ENCODE data around the gene B3GNT2. TPM values are rescaled to one million over a fixed set of nuclear protein-coding genes. Genes with fewer than 3 reads are reported as not detected.

The B3GNT2 gene
- total RNA-seq, 1 donor: 21.7 TPM

GRCh38 chr2:62250239-62250638 is 54.3 kb downstream of the B3GNT2 start:
- Histone ChIP-seq H3K79me2 (ENCODE audit: insufficient read depth, low read length) (no peaks in the 10 kb centered on the region), H3K4me3 (ENCODE audit: insufficient read depth, low read length) (no peak overlapping the region), H2AFZ (ENCODE audit: low read length) (no peak overlapping the region), H4K20me1 (ENCODE audit: insufficient read depth, low read length) (no peaks in the 10 kb centered on the region), H3K4me1 (ENCODE audit: insufficient read depth, low read length) (no peaks in the 10 kb centered on the region), H3K4me2 (ENCODE audit: insufficient read depth, low read length) (no peak overlapping the region), H3K27me3 (ENCODE audit: insufficient read depth, low read length) (no peaks in the 10 kb centered on the region), H3K9me3 (ENCODE audit: low read depth, low read length) (no peaks in the 10 kb centered on the region), H3K27ac (ENCODE audit: low read depth, low read length) (no peak overlapping the region), H3K36me3 (ENCODE audit: insufficient read depth, low read length) (no peaks in the 10 kb centered on the region)
- no peak for DNase-seq (ENCODE audit: insufficient read length, low spot score, missing footprints)
- no peak for TF ChIP-seq CTCF (IDR thresholded peaks at IDR 0.05; ENCODE audit: extremely low read depth, low read depth, low read length)

GRCh38 chr2:62254424-62255266 is 58.7 kb downstream of the B3GNT2 start:
- no peaks in the 10 kb centered on the region for H4K20me1 ChIP-seq (ENCODE audit: insufficient read depth, low read length)
- H3K27ac ChIP-seq (ENCODE audit: low read depth, low read length): no peak overlapping the region
- H2AFZ ChIP-seq (ENCODE audit: low read length): no peak overlapping the region
- no peaks in the 10 kb centered on the region for H3K27me3 ChIP-seq (ENCODE audit: insufficient read depth, low read length)
- H3K4me3 ChIP-seq (ENCODE audit: insufficient read depth, low read length): no peak overlapping the region
- H3K79me2 ChIP-seq (ENCODE audit: insufficient read depth, low read length): no peaks in the 10 kb centered on the region
- H3K36me3 ChIP-seq (ENCODE audit: insufficient read depth, low read length): no peaks in the 10 kb centered on the region
- H3K9me3 ChIP-seq (ENCODE audit: low read depth, low read length): no peaks in the 10 kb centered on the region
- peak; percentile 62 for DNase-seq (ENCODE audit: insufficient read length, low spot score, missing footprints)
- no peak for TF ChIP-seq CTCF (IDR thresholded peaks at IDR 0.05; ENCODE audit: extremely low read depth, low read depth, low read length)
- no peak overlapping the region for H3K4me2 ChIP-seq (ENCODE audit: insufficient read depth, low read length)
- no peaks in the 10 kb centered on the region for H3K4me1 ChIP-seq (ENCODE audit: insufficient read depth, low read length)

- no peaks in the 10 kb centered on the region for H4K20me1 ChIP-seq (ENCODE audit: insufficient read depth, low read length)
- H3K27ac ChIP-seq (ENCODE audit: low read depth, low read length): no peak overlapping the region
- no peak overlapping the region for H3K4me3 ChIP-seq (ENCODE audit: insufficient read depth, low read length)
- no peaks in the 10 kb centered on the region for H3K79me2 ChIP-seq (ENCODE audit: insufficient read depth, low read length)
- no peaks in the 10 kb centered on the region for H3K9me3 ChIP-seq (ENCODE audit: low read depth, low read length)
- H3K36me3 ChIP-seq (ENCODE audit: insufficient read depth, low read length): no peaks in the 10 kb centered on the region
- H2AFZ ChIP-seq (ENCODE audit: low read length): no peak overlapping the region
- TF ChIP-seq CTCF (IDR thresholded peaks at IDR 0.05; ENCODE audit: extremely low read depth, low read depth, low read length): no peak
- no peak overlapping the region for H3K4me2 ChIP-seq (ENCODE audit: insufficient read depth, low read length)
- no peaks in the 10 kb centered on the region for H3K4me1 ChIP-seq (ENCODE audit: insufficient read depth, low read length)
- DNase-seq (ENCODE audit: insufficient read length, low spot score, missing footprints): no peak
- no peaks in the 10 kb centered on the region for H3K27me3 ChIP-seq (ENCODE audit: insufficient read depth, low read length)
Measured at GRCh38 chr2:62257466-62257865, 61.6 kb downstream of the B3GNT2 start.

GRCh38 chr2:62263076-62263715 is 67.3 kb downstream of the B3GNT2 start:
- H3K27me3 ChIP-seq (ENCODE audit: insufficient read depth, low read length): no peaks in the 10 kb centered on the region
- no peaks in the 10 kb centered on the region for H3K9me3 ChIP-seq (ENCODE audit: low read depth, low read length)
- H3K27ac ChIP-seq (ENCODE audit: low read depth, low read length): no peak overlapping the region
- peaks cover 5% of the 10 kb centered on the region for H3K4me1 ChIP-seq (ENCODE audit: insufficient read depth, low read length)
- DNase-seq (ENCODE audit: insufficient read length, low spot score, missing footprints): no peak
- no peak for TF ChIP-seq CTCF (IDR thresholded peaks at IDR 0.05; ENCODE audit: extremely low read depth, low read depth, low read length)
- H4K20me1 ChIP-seq (ENCODE audit: insufficient read depth, low read length): no peaks in the 10 kb centered on the region
- no peak overlapping the region for H3K4me3 ChIP-seq (ENCODE audit: insufficient read depth, low read length)
- no peak overlapping the region for H3K4me2 ChIP-seq (ENCODE audit: insufficient read depth, low read length)
- no peaks in the 10 kb centered on the region for H3K79me2 ChIP-seq (ENCODE audit: insufficient read depth, low read length)
- no peaks in the 10 kb centered on the region for H3K36me3 ChIP-seq (ENCODE audit: insufficient read depth, low read length)
- no peak overlapping the region for H2AFZ ChIP-seq (ENCODE audit: low read length)

Data from osteoblast (primary cell).